ENCODE results near the gene TMEM219. TPM values are rescaled to one million over a fixed set of nuclear protein-coding genes. Genes with fewer than 3 reads are reported as not detected.
"Not testable (repeated sequence)": the region's sequence is repeated elsewhere in the genome, so short reads cannot be mapped to it uniquely, and the experiment has no call there.

Gene TMEM219
- total RNA-seq, 6 experiments from 2014 or later = 49.9 to 75.9 (median 57.1) TPM

GRCh38 chr16:30011714-30012504 is 50.0 kb downstream of the TMEM219 start:
- Histone ChIP-seq H3K27me3 (no peaks in the 10 kb centered on the region), H3K36me3 (no peaks in the 10 kb centered on the region), H3K9me3 (no peaks in the 10 kb centered on the region), H3K4me3 (no peak overlapping the region), H3K27ac (no peak overlapping the region), H3K4me1 (peaks cover 0 to 7% (median 0%) of the 10 kb centered on the region in 4 donors)
- intact Hi-C loops (cut with DNase I) = no loop called here
- DNase-seq (no peak), ATAC-seq (no peak)
- no peak for TF ChIP-seq POLR2A (IDR thresholded peaks at IDR 0.05)
- TF ChIP-seq, protein P1, sequence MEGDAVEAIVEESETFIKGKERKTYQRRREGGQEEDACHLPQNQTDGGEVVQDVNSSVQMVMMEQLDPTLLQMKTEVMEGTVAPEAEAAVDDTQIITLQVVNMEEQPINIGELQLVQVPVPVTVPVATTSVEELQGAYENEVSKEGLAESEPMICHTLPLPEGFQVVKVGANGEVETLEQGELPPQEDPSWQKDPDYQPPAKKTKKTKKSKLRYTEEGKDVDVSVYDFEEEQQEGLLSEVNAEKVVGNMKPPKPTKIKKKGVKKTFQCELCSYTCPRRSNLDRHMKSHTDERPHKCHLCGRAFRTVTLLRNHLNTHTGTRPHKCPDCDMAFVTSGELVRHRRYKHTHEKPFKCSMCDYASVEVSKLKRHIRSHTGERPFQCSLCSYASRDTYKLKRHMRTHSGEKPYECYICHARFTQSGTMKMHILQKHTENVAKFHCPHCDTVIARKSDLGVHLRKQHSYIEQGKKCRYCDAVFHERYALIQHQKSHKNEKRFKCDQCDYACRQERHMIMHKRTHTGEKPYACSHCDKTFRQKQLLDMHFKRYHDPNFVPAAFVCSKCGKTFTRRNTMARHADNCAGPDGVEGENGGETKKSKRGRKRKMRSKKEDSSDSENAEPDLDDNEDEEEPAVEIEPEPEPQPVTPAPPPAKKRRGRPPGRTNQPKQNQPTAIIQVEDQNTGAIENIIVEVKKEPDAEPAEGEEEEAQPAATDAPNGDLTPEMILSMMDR (IDR thresholded peaks at IDR 0.05) = no peak
- 29% methylated on average over 9 of the region's 31 CpGs for WGBS (ENCODE audit: insufficient coverage, low coverage, low lambda C conversion rate, missing lambda C conversion rate)

GRCh38 chr16:30012598-30012997 is 50.7 kb downstream of the TMEM219 start:
- H3K27ac ChIP-seq; H3K36me3 ChIP-seq; DNase-seq; H3K9me3 ChIP-seq; intact Hi-C loops (cut with DNase I); ATAC-seq; H3K27me3 ChIP-seq; H3K4me3 ChIP-seq; H3K4me1 ChIP-seq: not testable (repeated sequence)
- WGBS (ENCODE audit: insufficient coverage, low coverage, low lambda C conversion rate, missing lambda C conversion rate) = 70% methylated on average over 8 of the region's 14 CpGs

DNA sequence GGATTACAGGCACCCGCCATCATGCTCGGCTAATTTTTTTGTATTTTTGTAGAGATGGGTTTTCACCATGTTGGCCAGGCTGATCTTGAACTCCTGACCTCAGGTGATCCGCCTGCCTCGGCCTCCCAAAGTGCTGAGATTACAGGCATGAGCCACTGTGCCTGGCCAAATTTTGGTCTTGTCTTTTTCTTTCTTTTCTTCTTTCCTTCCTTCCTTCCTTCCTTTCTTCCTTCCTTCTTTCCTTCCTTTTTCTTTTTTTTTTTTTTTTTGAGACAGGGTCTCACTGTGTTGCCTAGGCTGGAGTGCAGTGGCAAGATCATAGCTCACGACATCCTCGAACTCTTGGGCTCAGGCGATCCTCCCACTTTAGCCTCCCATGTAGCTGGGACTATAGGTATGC is 53.6 kb downstream of the TMEM219 start:
- intact Hi-C loops (cut with DNase I); H3K4me1 ChIP-seq; H3K4me3 ChIP-seq; H3K27me3 ChIP-seq; H3K27ac ChIP-seq; H3K36me3 ChIP-seq; ATAC-seq; H3K9me3 ChIP-seq; DNase-seq: not testable (repeated sequence)
- 83% methylated on average over 3 of the region's 7 CpGs for WGBS (ENCODE audit: insufficient coverage, low coverage, low lambda C conversion rate, missing lambda C conversion rate)

DNA sequence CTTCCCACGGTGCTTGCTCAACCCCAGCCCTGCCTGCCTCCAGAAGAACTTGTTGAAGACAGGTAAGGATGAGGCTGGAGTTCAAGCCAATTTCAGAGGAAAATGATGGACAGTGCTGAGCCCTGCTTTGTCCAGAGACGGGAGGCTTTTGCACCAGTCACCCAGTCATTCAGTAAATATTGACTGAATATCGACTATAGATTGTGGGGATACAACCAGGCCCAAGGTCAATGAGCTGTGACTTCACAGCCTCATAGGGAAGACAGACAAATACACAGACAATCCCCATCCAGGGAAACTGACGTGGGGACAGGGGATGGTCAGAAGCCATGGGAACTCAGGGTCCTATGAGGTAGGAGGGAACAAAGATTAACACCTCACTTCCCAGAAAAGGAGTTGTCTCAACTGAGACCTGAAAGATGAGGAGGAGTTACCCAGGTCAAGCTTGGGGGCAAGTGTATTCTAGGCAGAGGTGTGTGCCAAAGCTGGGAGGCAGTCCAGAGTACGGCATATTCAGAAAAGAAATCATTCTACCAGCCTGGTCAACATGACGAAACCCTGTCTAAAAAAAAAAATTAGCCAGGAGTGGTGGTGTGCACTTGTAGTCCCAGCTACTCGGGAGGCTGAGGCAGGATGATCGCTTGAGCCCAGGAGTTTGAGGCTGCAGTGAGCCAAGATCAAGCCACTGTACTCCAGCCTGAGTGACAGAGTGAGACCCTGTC is 54.8 kb downstream of the TMEM219 start:
- no peaks in the 10 kb centered on the region for H3K36me3 ChIP-seq
- TF ChIP-seq, protein P1 (IDR thresholded peaks at IDR 0.05) = no peak
- TF ChIP-seq POLR2A (IDR thresholded peaks at IDR 0.05) = no peak
- intact Hi-C loops (cut with DNase I) = no loop called here
- ATAC-seq (no peak), DNase-seq (no peak)
- H3K27ac ChIP-seq = no peak overlapping the region
- H3K4me3 ChIP-seq = no peak overlapping the region
- peaks cover 0 to 8% (median 0%) of the 10 kb centered on the region in 4 donors for H3K4me1 ChIP-seq
- 44% methylated on average over 7 of the region's 8 CpGs for WGBS (ENCODE audit: insufficient coverage, low coverage, low lambda C conversion rate, missing lambda C conversion rate)
- H3K9me3 ChIP-seq = no peaks in the 10 kb centered on the region
- H3K27me3 ChIP-seq = no peaks in the 10 kb centered on the region

DNA sequence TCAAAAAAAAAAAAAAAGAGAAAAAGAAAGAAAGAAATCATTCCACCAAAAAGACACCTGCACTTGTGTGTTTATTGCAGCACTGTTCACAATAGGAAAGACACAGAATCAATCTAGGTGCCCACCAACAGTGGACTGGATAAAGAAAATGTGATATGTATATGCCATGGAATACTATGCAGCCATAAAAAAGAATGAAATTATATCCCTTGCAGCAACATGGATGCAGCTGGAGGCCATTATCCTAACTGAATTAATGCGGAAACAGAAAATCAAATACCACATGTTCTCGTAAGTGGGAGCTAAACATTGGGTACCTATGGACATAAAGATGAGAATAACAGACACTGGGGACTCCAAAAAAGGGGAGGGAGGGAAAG is 55.4 kb downstream of the TMEM219 start:
- no peaks in the 10 kb centered on the region for H3K9me3 ChIP-seq
- no peak overlapping the region for H3K4me3 ChIP-seq
- H3K36me3 ChIP-seq = no peaks in the 10 kb centered on the region
- intact Hi-C loops (cut with DNase I) = no loop called here
- H3K27me3 ChIP-seq = no peaks in the 10 kb centered on the region
- H3K27ac ChIP-seq = no peak overlapping the region
- 91% methylated on average over 2 of the region's 2 CpGs for WGBS (ENCODE audit: insufficient coverage, low coverage, low lambda C conversion rate, missing lambda C conversion rate)
- TF ChIP-seq, protein P1 (IDR thresholded peaks at IDR 0.05) = no peak
- TF ChIP-seq POLR2A (IDR thresholded peaks at IDR 0.05) = no peak
- H3K4me1 ChIP-seq = peaks cover 0 to 9% (median 0%) of the 10 kb centered on the region in 4 donors
- ATAC-seq = no peak
- no peak for DNase-seq

GRCh38 chr16:30017937-30018336 is 56.1 kb downstream of the TMEM219 start:
- DNase-seq; H3K36me3 ChIP-seq; H3K27me3 ChIP-seq; H3K4me1 ChIP-seq; H3K27ac ChIP-seq; H3K4me3 ChIP-seq; ATAC-seq; intact Hi-C loops (cut with DNase I); H3K9me3 ChIP-seq: not testable (repeated sequence)
- WGBS (ENCODE audit: insufficient coverage, low coverage, low lambda C conversion rate, missing lambda C conversion rate) = 82% methylated on average over 2 of the region's 4 CpGs

Measured in right lobe of liver (tissue), 6 donors.